Measurements from ENCODE around the gene ACTR1B. TPM values are rescaled to one million over a fixed set of nuclear protein-coding genes. Genes with fewer than 3 reads are reported as not detected.
"Not testable (repeated sequence)": the region's sequence is repeated elsewhere in the genome, so short reads cannot be mapped to it uniquely, and the experiment has no call there.

Gene ACTR1B
- total and polyA plus RNA-seq, 2 donors (not counting 3 experiments of a cell fraction or from before 2014, with no cell fraction given): 49.8 to 60.9 TPM

DNA sequence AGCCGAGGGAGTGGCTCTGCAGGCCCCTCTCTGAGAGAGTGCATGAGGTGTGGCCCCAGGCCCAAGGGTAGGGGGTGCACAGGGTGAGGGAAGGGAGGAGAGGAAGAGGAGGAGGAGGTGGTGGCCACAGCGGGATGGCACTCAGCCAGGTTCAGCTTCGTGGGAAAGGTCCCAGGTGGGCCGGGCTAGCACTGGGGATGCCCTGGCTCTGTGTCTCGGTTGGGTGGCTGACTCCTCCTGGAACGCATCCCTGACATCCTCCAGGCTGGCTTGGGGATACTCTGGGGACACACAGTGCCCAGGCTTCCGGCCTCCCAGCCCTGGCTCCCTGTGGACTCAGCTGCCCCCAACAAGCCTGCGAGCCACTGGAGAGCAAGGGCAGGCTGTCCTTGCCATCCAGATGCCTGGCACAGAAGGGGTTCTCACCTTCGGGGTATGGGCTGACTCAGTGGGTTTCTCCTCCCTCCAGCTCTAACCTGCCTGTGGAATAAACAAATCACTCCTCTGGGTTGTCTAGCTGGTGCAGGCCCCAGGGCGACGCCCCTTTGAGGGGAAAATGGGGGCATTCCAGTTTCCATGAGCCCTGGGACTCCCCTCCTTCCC is 49.0 kb upstream of the ACTR1B start:
- H3K4me1 ChIP-seq (ENCODE audit: control insufficient read depth, extremely low read depth, insufficient read depth, low read length): no peaks in the 10 kb centered on the region
- no peak overlapping the region for H3K9ac ChIP-seq (replicated peaks; ENCODE audit: extremely low read depth, insufficient read depth, low read length)
- BruUV-seq (replicated peaks): no TSS peak
- FAIRE-seq (no peak), DNase-seq (ENCODE audit: low read depth, low spot score) (no peak)
- H4K20me1 ChIP-seq (replicated peaks; ENCODE audit: control insufficient read depth, extremely low read depth, insufficient read depth, low read length): no peaks in the 10 kb centered on the region
- H3K4me2 ChIP-seq (ENCODE audit: insufficient read depth, low read length): no peak overlapping the region
- H3K79me2 ChIP-seq (ENCODE audit: control insufficient read depth, insufficient read depth, low read length): no peaks in the 10 kb centered on the region
- no peak overlapping the region for H3K27ac ChIP-seq (ENCODE audit: insufficient read depth, low read depth, low read length)
- dilution Hi-C loops (cut with MboI; ENCODE audit: extremely low pct_ligation_motif_present, low sequenced_read_pairs): no loop called here
- no peaks in the 10 kb centered on the region for H3K9me1 ChIP-seq (replicated peaks; ENCODE audit: control insufficient read depth, extremely low read depth, insufficient read depth, low read length)
- no peaks in the 10 kb centered on the region for H3K27me3 ChIP-seq (ENCODE audit: control insufficient read depth in 2 of 2, insufficient read depth in 2 of 2, low read length in 2 of 2)
- TF ChIP-seq POLR2A (IDR thresholded peaks at IDR 0.05; ENCODE audit: low read depth, low read length) (no peak), JUN (IDR thresholded peaks at IDR 0.05; ENCODE audit: borderline replicate concordance, insufficient read depth, insufficient read length, low read depth) (no peak), FOS (IDR thresholded peaks at IDR 0.05; ENCODE audit: borderline replicate concordance, insufficient read depth, low read length) (no peak), GATA2 (IDR thresholded peaks at IDR 0.05; ENCODE audit: insufficient read depth, insufficient read length, low read depth, low read length) (no peak), POLR2AphosphoS5 (IDR thresholded peaks at IDR 0.05; ENCODE audit: insufficient read depth, low read depth, low read length) (no peak), MYC (IDR thresholded peaks at IDR 0.05; ENCODE audit: low read depth, low read length) (no peak), EZH2 (IDR thresholded peaks at IDR 0.05; ENCODE audit: borderline replicate concordance, low read depth, low read length, severe bottlenecking) (no peak)
- TF ChIP-seq, protein P1, sequence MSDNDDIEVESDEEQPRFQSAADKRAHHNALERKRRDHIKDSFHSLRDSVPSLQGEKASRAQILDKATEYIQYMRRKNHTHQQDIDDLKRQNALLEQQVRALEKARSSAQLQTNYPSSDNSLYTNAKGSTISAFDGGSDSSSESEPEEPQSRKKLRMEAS (IDR thresholded peaks at IDR 0.05; ENCODE audit: insufficient read depth, insufficient read length): no peak
- TF ChIP-seq, protein P2, sequence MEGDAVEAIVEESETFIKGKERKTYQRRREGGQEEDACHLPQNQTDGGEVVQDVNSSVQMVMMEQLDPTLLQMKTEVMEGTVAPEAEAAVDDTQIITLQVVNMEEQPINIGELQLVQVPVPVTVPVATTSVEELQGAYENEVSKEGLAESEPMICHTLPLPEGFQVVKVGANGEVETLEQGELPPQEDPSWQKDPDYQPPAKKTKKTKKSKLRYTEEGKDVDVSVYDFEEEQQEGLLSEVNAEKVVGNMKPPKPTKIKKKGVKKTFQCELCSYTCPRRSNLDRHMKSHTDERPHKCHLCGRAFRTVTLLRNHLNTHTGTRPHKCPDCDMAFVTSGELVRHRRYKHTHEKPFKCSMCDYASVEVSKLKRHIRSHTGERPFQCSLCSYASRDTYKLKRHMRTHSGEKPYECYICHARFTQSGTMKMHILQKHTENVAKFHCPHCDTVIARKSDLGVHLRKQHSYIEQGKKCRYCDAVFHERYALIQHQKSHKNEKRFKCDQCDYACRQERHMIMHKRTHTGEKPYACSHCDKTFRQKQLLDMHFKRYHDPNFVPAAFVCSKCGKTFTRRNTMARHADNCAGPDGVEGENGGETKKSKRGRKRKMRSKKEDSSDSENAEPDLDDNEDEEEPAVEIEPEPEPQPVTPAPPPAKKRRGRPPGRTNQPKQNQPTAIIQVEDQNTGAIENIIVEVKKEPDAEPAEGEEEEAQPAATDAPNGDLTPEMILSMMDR (IDR thresholded peaks at IDR 0.05; ENCODE audit: extremely low read depth in 1 of 2, insufficient read depth in 1 of 2, low read depth in 1 of 2, low read length in 2 of 2): no peak
- H3K4me3 ChIP-seq (replicated peaks in 1 of 3; ENCODE audit: insufficient read depth in 1 of 3, low read depth in 1 of 3, low read length in 3 of 3): no peak overlapping the region
- intact Hi-C loops (cut with micrococcal nuclease): no loop called here
- CTCF ChIA-PET: interaction anchor here (1.0 to 9.1 kb wide), 3 partner anchors 14 to 557 kb away, joined by 3 to 68 read pairs (median 4); no protein-coding TSS in a partner anchor
- no peaks in the 10 kb centered on the region for H3K36me3 ChIP-seq (ENCODE audit: control insufficient read depth in 2 of 2, extremely low read depth in 1 of 2, insufficient read depth in 2 of 2, low read length in 2 of 2)
- POLR2A ChIA-PET: interaction anchor here (0.6 kb wide), 1 partner anchor 20 kb away, joined by 4 read pairs; no protein-coding TSS in a partner anchor
- H3K9me3 ChIP-seq (replicated peaks; ENCODE audit: control insufficient read depth, insufficient read depth, low read length): no peaks in the 10 kb centered on the region
- H2AFZ ChIP-seq (ENCODE audit: low read depth, low read length): no peak overlapping the region

DNA sequence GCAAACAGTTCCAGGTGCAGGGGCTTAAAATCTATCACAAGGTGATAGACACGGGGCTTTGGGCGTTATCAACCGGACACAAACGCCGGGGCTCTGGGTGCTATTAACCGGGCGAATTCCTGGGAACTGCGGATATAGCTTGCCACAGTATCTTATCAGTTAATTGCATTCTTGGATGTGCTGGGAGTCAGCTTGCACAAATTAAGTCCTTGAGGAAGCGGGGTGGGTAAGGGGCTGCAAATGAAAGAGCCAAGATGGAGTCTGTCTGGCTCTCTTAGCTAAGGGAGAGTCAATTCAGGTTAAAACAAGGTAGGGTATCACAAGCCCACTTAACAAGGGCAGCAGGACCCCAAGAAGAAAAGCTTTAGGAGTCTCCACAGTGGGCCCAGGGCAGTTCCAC is 48.3 kb upstream of the ACTR1B start:
- H3K4me2 ChIP-seq (ENCODE audit: insufficient read depth, low read length); POLR2A ChIA-PET; H3K27me3 ChIP-seq (ENCODE audit: control insufficient read depth in 2 of 2, insufficient read depth in 2 of 2, low read length in 2 of 2); intact Hi-C loops (cut with micrococcal nuclease); dilution Hi-C loops (cut with MboI; ENCODE audit: extremely low pct_ligation_motif_present, low sequenced_read_pairs); FAIRE-seq; H3K27ac ChIP-seq (ENCODE audit: insufficient read depth, low read depth, low read length); H3K9me1 ChIP-seq (replicated peaks; ENCODE audit: control insufficient read depth, extremely low read depth, insufficient read depth, low read length); H3K4me3 ChIP-seq (replicated peaks in 1 of 3; ENCODE audit: insufficient read depth in 1 of 3, low read depth in 1 of 3, low read length in 3 of 3); H2AFZ ChIP-seq (ENCODE audit: low read depth, low read length); BruUV-seq (replicated peaks); H3K79me2 ChIP-seq (ENCODE audit: control insufficient read depth, insufficient read depth, low read length); H3K9me3 ChIP-seq (replicated peaks; ENCODE audit: control insufficient read depth, insufficient read depth, low read length); H3K9ac ChIP-seq (replicated peaks; ENCODE audit: extremely low read depth, insufficient read depth, low read length); H3K4me1 ChIP-seq (ENCODE audit: control insufficient read depth, extremely low read depth, insufficient read depth, low read length); H3K36me3 ChIP-seq (ENCODE audit: control insufficient read depth in 2 of 2, extremely low read depth in 1 of 2, insufficient read depth in 2 of 2, low read length in 2 of 2); H4K20me1 ChIP-seq (replicated peaks; ENCODE audit: control insufficient read depth, extremely low read depth, insufficient read depth, low read length); DNase-seq (ENCODE audit: low read depth, low spot score): not testable (repeated sequence)
- CTCF ChIA-PET: interaction anchor here (1.0 to 9.1 kb wide), 3 partner anchors 13 to 673 kb away, joined by 3 to 68 read pairs (median 61); no protein-coding TSS in a partner anchor
